ENCODE data around the gene CREB5.

GRCh38 chr7:28575241-28575643, 162.9 kb downstream of the CREB5 start:
- TF ChIP-seq CTCF (IDR thresholded peaks at IDR 0.05) (no peak), POLR2A (IDR thresholded peaks at IDR 0.05) (no peak)
